Fibroblast of lung (primary cell): ENCODE results near the gene PEPD. TPM values are rescaled to one million over a fixed set of nuclear protein-coding genes. Genes with fewer than 3 reads are reported as not detected.

Experiments
- DNase-seq, 2 donors: peaks; one replicate each; pipeline versions ENCODE4 v3.0.0 to v3.0.0-alpha.2; 2010; ENCODE audit warnings: low read depth in 2 of 2
- H2AFZ ChIP-seq: 2 replicates; pipeline ENCODE4 v1.5.1; 2012; ENCODE audit warnings: low read length, control low read depth, inconsistent platforms
- H3K27ac ChIP-seq: 2 replicates; pipeline ENCODE4 v1.5.1; 2011; ENCODE audit warnings: low read length, control low read depth; ENCODE audit not compliant: insufficient read depth
- H3K27me3 ChIP-seq: 2 replicates; pipeline ENCODE4 v1.5.1; 2011; ENCODE audit warnings: mild to moderate bottlenecking, low read length; ENCODE audit not compliant: control insufficient read depth, insufficient read depth
- H3K36me3 ChIP-seq: 2 replicates; pipeline ENCODE4 v1.5.1; 2011; ENCODE audit warnings: low read length; ENCODE audit not compliant: control insufficient read depth, insufficient read depth
- H3K4me1 ChIP-seq: 2 replicates; pipeline ENCODE4 v1.5.1; 2011; ENCODE audit warnings: low read length; ENCODE audit not compliant: control insufficient read depth, insufficient read depth; ENCODE audit errors: extremely low read depth
- H3K4me2 ChIP-seq: 2 replicates; pipeline ENCODE4 v1.5.1; 2011; ENCODE audit warnings: low read length, control low read depth; ENCODE audit not compliant: insufficient read depth; ENCODE audit errors: extremely low read depth
- H3K4me3 ChIP-seq, 4 experiments: fragments of 200-600 bp in 1 of 4; sonication (generic) in 1 of 4; replicated peaks in 1 of 4; 2 replicates each; pipeline ENCODE4 v1.5.1; 2011 to 2016; ENCODE audit warnings: low read length in 4 of 4, low read depth in 3 of 4, mild to moderate bottlenecking in 3 of 4, control low read depth in 2 of 4, inconsistent platforms in 1 of 4, mixed read lengths in 1 of 4; ENCODE audit not compliant: insufficient read depth in 1 of 4; ENCODE audit errors: control extremely low read depth in 1 of 4
- H3K79me2 ChIP-seq: 2 replicates; pipeline ENCODE4 v1.5.1; 2012; ENCODE audit warnings: mild to moderate bottlenecking, low read length, inconsistent platforms; ENCODE audit not compliant: control insufficient read depth, insufficient read depth
- H3K9ac ChIP-seq: 2 replicates; pipeline ENCODE4 v1.5.1; 2011; ENCODE audit warnings: mild to moderate bottlenecking, low read length, control low read depth; ENCODE audit not compliant: insufficient read depth
- H3K9me3 ChIP-seq: 2 replicates; pipeline ENCODE4 v1.5.1; 2012; ENCODE audit warnings: low read depth, low read length; ENCODE audit not compliant: control insufficient read depth, insufficient read depth
- H4K20me1 ChIP-seq: 2 replicates; pipeline ENCODE4 v1.5.1; 2011; ENCODE audit warnings: low read length; ENCODE audit not compliant: control insufficient read depth, insufficient read depth; ENCODE audit errors: extremely low read depth
- CTCF ChIP-seq, 2 donors: IDR thresholded peaks in 1 of 2; conservative IDR thresholded peaks in 1 of 2; 1 replicate in 1 of 2; 2 replicates in 1 of 2; pipeline ENCODE4 v1.5.1; 2011 to 2012; ENCODE audit warnings: low read length in 2 of 2, control low read depth in 1 of 2, inconsistent platforms in 1 of 2, low read depth in 1 of 2, mild to moderate bottlenecking in 1 of 2
- EZH2 ChIP-seq: IDR thresholded peaks from 2 replicates; pipeline ENCODE4 v1.5.1; 2012; ENCODE audit warnings: low read length, control low read depth, mild to moderate bottlenecking; ENCODE audit errors: missing control alignments
- polyA plus RNA-seq, 2 donors: library from polyadenylated mRNA; depleted of rRNA in 1 of 2; stranded (reverse) in 1 of 2; unstranded in 1 of 2; fragments of >200 nt; gene quantifications; 2 replicates each; pipeline ENCODE4 v1.2.1, GENCODE V29; 2011 to 2012; ENCODE audit warnings: missing spikeins in 1 of 2
- total RNA-seq: library from RNA; depleted of rRNA; stranded (reverse); fragments of >200 nt; gene quantifications from 2 replicates; pipeline ENCODE4 v1.2.1, GENCODE V29; 2014

The PEPD gene
- total and polyA plus RNA-seq, 2 donors (not counting 1 experiment from before 2014, with no cell fraction given): 59.8 to 81.9 TPM

- H3K4me1 ChIP-seq: no peaks in the 10 kb centered on the region
- no peaks in the 10 kb centered on the region for H3K27me3 ChIP-seq
- no peaks in the 10 kb centered on the region for H3K79me2 ChIP-seq
- no peaks in the 10 kb centered on the region for H4K20me1 ChIP-seq
- H3K36me3 ChIP-seq: no peaks in the 10 kb centered on the region
- no peak for TF ChIP-seq EZH2
- no peak for TF ChIP-seq CTCF (conservative IDR thresholded peaks at IDR 0.05 in 1 of 2, IDR thresholded peaks at IDR 0.05 in 1 of 2; ENCODE audit: low read depth in 1 of 2, low read length in 2 of 2)
- H3K27ac ChIP-seq: no peak overlapping the region
- H2AFZ ChIP-seq: no peak overlapping the region
- DNase-seq: no peak
- no peak overlapping the region for H3K4me2 ChIP-seq
- no peaks in the 10 kb centered on the region for H3K9me3 ChIP-seq
- no peak overlapping the region for H3K9ac ChIP-seq
- no peak overlapping the region for H3K4me3 ChIP-seq
Observed at GRCh38 chr19:33472226-33472625, 49.4 kb downstream of the PEPD start.

GRCh38 chr19:33471111-33471996 lies 50.2 kb downstream of the PEPD start:
- no peaks in the 10 kb centered on the region for H4K20me1 ChIP-seq
- no peak overlapping the region for H3K27ac ChIP-seq
- H3K9me3 ChIP-seq: no peaks in the 10 kb centered on the region
- TF ChIP-seq CTCF (conservative IDR thresholded peaks at IDR 0.05 in 1 of 2, IDR thresholded peaks at IDR 0.05 in 1 of 2; ENCODE audit: low read depth in 1 of 2, low read length in 2 of 2): no peak
- no peak for TF ChIP-seq EZH2
- no peak for DNase-seq
- H3K36me3 ChIP-seq: no peaks in the 10 kb centered on the region
- no peaks in the 10 kb centered on the region for H3K4me1 ChIP-seq
- H3K79me2 ChIP-seq: no peaks in the 10 kb centered on the region
- no peak overlapping the region for H3K4me2 ChIP-seq
- no peak overlapping the region for H3K9ac ChIP-seq
- no peak overlapping the region for H3K4me3 ChIP-seq
- no peaks in the 10 kb centered on the region for H3K27me3 ChIP-seq
- H2AFZ ChIP-seq: no peak overlapping the region

GRCh38 chr19:33470686-33471085 lies 50.9 kb downstream of the PEPD start:
- Histone ChIP-seq H3K9ac (no peak overlapping the region), H4K20me1 (no peaks in the 10 kb centered on the region), H3K4me1 (no peaks in the 10 kb centered on the region), H3K4me3 (no peak overlapping the region), H3K27me3 (no peaks in the 10 kb centered on the region), H2AFZ (no peak overlapping the region), H3K9me3 (no peaks in the 10 kb centered on the region), H3K36me3 (no peaks in the 10 kb centered on the region), H3K79me2 (no peaks in the 10 kb centered on the region), H3K27ac (no peak overlapping the region), H3K4me2 (no peak overlapping the region)
- no peak for DNase-seq
- TF ChIP-seq CTCF (conservative IDR thresholded peaks at IDR 0.05 in 1 of 2, IDR thresholded peaks at IDR 0.05 in 1 of 2; ENCODE audit: low read depth in 1 of 2, low read length in 2 of 2): no peak
- TF ChIP-seq EZH2: no peak
